T follicular helper cell (primary cell): Measurements from ENCODE around the gene SMIM33.
"Not testable (repeated sequence)": the region's sequence is repeated elsewhere in the genome, so short reads cannot be mapped to it uniquely, and the experiment has no call there.

Source experiments
- DNase-seq: peaks from one replicate; pipeline ENCODE4 v3.0.0-alpha.2; 2020; ENCODE audit warnings: low read depth
- total RNA-seq, 2 experiments: gene quantifications; one replicate each; lab custom pipeline; 2026; lab: John Stamatoyannopoulos, UW

Gene SMIM33
- 0.42 to 0.48 reads per million in 2 experiments for total RNA-seq

DNA sequence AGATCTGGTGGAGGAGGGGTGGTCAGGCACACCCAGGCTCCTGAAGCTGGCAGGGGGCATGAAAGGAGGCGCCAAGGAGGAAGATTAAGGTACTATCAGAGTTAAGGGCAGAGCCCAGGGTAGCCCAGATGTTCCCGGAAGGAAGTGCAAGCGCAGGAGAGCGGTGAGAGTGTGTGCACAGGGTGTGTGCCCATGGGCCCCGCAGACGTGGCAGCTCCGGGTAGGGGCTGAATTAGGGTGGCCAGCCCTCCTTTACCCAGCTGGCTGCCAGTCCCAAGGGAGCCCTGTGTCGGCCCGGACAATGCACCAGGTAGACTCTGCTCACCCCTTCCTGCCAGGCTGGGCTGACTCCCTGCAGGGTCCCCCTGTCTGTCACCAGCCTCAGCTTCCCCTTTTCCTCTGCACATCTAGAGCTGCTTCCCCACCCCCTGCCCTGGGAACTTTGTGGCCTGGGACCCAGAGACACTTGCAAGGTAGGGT lies at the start of gene SMIM33:
Gene SMIM33 (plus strand): TSS at position 184 of the 480 bp plus-strand sequence. CDS start 118 bp downstream, at position 302.
- DNase-seq = no peak

- peak; percentile 41 for DNase-seq
Measured at GRCh38 chr5:139422307-139422893, 48.4 kb upstream of the SMIM33 start.

GRCh38 chr5:139425497-139425896 lies 45.3 kb upstream of the SMIM33 start:
- DNase-seq = no peak

DNA sequence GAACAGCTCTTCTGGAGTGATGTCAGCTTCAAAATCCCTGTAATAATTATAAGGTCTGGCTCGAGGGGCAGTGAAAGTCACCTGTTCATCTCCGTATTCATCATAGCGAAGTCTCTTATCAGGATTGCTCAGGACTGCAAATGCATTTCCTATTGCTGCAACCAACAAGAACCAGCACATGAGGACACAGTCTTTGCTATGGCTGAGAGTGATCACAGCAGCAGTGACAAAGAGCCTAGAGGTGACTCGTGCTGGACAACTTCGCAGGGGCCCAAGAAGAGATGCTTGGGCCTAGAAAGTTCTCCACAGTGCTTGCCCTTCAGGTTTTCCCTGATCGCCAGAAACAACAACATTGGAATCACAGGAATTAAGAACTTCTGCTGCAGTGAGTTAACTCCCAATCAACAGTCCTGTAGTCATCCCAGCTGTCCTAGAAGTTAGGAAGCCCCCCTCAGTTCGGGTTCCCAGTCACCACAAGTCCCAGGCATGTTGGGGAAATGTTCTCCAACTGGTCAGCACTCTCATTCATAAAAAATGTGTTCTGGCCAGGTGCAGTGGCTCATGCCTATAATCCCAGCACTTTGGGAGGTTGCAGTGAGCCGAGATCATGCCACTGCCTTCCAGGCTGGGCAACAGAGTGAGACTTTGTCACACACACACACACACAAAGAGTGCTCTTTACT lies 44.5 kb upstream of the SMIM33 start:
- DNase-seq = no peak

- no peak for DNase-seq
Measured at GRCh38 chr5:139430015-139430414, 40.8 kb upstream of the SMIM33 start.

GRCh38 chr5:139431706-139432105 lies 39.1 kb upstream of the SMIM33 start:
- no peak for DNase-seq

DNA sequence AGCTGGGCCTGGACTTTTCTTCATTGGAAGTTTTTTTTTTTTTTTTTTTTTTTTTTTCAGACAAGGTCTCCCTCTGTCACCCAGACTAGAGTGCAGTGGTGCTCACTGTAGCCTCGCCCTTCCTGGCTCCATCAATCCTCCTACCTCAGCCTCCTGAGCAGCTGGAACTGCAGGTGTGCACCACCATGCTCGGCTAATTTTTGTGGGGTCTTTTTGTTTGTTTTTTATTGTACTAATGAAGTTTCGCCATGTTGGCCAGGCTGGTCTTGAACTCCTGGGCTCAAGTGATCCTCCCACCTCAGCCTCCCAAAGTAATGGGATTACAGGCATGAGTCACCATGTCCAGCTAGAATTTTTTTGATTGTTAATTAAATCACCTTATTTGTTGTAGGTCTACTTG lies 35.1 kb upstream of the SMIM33 start:
- DNase-seq = no peak

DNA sequence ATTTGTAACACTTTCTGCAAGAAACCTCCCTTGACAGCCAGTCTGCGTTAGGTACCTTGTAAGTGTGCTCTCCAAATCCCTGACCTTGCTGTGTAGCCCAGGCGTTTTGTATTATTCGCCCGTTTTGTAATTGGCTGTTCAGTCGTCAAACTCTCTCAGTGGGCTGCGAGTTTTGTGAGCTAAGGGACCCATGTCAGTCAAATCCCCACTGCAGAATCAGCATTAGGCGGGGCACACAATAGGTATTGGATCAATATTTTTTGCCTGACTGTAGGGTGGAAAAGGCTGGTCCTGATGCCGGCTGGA lies 32.1 kb upstream of the SMIM33 start:
- DNase-seq = no peak

- DNase-seq = peak; percentile 86
Measured at GRCh38 chr5:139439013-139439903, 31.5 kb upstream of the SMIM33 start, which contains the start of gene DNAJC18. DNAJC18 (minus strand) TSS chr5:139439525; CDS start chr5:139439445, 80 bp downstream.

GRCh38 chr5:139440416-139440815 lies 30.4 kb upstream of the SMIM33 start:
- not testable (repeated sequence) for DNase-seq

GRCh38 chr5:139443831-139444453 lies 26.9 kb upstream of the SMIM33 start:
- DNase-seq = peak; percentile 31

DNA sequence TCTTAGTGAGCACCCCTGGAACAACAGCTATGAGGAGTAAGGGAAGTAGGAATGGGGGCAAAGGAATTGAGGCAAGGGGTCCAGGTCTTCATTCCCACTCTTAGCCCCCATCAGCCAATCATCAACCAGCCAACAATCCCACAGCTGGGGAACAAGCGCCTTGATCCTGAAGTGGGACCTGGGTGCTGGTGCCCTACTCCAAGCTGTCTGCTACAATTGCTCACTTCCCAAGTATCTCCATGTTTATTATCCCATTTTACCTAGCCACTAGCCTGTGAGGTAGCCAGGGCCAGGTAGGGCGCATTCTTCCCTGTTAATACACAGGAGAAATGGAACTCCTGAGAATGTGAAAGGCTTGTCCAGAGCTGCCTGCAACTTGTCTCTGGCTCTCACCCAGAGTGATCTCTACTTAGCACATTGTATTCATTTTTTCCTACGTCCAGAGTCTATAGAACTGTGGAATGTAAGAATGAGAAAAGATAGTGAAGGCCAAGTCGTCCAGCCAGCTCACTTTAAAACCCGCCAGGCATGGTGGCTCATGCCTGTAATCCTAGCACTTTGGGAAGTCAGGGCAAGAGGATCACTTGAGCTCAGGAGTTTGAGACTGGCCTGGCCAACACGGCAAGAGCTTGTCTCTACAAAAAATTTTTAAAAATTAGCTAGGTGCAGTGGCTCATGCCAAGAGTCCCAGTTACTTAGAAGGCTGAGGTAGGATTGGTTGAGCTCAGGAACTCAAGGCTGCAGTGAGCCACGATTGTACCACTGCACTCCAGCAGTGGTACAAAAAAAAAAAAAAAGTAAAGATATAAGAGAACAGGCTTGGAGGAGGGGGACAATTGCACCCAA lies 25.3 kb upstream of the SMIM33 start:
- DNase-seq = no peak

DNA sequence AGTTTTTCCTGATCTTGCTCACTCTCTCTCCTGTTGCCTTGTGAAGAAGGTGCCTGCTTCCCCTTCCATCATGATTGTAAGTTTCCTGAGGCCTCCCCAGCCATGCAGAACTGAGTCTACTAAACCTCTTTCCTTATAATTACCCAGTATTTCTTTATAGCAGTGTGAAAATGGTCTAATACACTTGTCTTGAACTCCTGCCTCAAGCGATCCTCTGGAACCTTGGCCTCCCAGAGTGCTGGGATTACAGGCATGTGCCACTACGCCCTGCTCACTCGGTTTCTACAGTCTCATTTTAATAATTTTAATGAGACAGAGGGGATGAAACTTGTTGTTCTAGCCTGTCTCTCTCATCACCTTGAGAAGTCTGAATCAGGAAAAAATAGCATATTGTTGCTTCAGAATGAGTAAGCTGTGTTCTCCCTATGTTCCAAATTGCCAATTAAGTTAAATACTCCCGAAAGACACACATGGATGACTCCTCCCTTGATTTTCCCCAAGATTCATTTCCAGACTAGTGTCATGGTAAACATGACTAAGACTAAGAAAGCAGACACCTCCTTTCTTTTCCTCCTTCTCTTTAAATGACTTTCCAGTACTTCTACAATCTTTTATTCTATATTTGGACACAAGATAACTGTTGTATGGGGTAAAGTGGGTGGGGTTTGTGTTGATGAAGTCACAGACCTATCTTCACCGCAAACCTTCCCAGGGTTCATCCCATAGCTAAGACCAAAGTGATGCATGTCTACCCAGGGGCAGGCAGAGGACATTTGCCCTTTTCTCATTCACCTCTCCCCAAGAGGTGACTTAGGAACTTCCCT lies 23.6 kb upstream of the SMIM33 start:
- DNase-seq = no peak

GRCh38 chr5:139451176-139451575 lies 19.6 kb upstream of the SMIM33 start:
- no peak for DNase-seq

DNA sequence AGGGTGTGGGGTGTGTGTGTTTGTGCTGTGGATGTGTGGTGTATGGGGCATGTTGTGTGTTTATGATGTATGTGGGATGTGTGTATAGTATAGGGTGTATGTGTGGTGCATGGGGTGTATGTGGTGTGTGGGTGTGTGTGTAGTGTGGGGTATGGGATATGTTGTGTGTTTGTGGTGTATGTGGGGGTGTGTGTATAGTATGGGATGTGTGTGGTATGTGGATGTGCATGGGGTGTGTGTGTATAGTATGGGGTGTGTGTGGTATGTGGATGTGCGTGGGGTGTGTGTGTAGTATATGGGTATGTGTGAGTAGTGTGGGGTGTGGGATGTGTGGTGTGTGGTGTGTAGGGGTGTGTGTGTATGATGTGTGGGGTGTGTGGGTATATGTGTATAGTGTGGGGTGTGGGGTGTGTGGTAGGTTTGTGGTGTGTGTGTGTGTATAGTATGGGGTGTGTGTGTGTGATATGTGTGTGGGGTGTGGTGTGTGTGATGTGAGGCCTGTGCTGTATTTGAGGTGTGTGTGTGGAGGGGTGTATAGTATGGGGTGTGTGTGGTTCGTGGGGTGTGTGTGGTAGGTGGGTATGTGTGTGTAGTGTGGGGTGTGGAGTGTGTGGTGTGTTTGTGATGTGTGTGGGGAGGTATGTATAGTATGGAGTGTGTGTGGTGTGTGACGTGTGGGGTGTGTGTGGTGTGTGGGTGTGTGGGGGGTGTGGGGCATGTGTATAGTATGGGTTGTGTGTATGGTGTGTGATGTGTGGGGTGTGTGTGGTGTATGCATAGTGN lies 18.7 kb upstream of the SMIM33 start:
- no peak for DNase-seq

DNA sequence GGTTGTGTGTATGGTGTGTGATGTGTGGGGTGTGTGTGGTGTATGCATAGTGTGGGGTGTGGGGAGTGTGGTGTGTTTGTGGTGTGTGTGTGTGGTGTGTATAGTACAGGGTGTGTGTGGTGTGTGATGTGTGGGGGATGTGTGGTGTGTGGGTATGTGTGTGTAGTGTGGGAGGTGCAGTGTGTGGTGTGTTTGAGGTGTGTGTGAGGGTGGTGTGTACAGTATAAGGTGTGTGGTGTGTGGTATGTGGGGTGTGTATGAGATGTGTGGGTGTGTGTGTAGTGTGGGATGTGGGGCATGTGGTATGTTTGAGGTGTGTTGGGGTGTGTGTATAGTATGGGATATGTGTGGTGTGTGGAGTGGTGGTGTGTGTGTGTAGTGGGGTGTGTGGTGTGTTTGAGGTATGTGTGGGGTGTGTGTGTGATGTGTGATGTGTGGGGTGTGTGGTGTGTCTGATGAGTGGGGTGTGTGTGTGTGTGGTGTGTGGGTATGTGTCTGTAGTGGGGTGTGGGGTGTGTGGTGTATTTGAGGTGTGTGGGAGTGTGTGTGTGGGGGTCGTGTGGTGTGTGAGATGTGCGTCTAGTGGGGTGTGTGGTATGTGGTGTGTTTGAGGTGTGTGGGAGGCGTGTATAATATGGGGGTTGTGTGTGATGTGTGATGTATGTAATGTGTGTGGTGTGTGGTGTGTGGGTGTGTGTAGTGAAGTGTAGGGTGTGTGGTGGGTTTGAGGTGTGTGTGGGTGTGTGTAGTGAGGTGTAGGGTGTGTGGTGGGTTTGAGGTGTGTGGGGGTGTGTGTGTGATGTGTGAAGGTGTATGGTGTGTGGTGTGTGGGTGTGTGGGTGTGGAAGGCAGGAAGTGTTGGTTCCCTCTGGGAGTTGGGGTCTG lies 16.9 kb upstream of the SMIM33 start:
- DNase-seq = no peak

DNA sequence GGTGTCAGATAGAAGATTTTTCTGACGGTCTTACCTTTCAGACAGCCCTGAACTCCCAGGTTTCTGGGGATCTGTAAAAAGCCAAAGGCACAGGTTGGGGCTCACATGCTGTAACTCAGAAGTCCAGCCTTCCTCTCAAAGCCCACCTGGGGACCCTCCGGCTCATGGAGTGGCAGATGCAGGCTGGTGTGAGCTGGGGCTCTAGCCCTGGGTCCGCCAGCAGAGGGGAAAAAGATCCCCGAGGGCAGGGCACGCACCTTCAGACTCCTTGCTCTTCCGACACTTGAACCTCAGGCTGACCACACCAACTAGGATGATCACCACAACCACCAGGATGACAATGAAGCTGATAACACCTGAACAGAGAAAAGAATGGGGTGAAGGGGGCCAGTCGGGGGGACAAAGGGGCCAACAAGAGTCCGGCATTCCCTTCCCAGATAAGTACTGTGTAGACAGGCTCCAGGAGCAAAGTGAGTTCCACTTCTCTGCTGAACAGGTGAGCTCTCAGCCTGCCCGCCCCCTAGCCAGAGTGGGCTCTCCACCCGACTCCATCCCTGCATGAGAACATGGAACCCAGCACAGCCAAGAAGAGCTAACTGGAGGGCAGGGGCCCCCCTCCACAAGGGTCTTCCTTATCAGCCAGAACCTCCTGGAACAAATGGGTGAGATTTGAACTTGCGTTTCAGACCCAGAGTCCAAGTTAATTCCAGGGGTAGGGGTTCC lies 16.1 kb upstream of the SMIM33 start:
- no peak for DNase-seq

- no peak for DNase-seq
Measured at GRCh38 chr5:139456776-139457175, 14.0 kb upstream of the SMIM33 start.
